GM19467 (cell line): ENCODE results near the gene GPR83.
"Not testable (repeated sequence)": the region's sequence is repeated elsewhere in the genome, so short reads cannot be mapped to it uniquely, and the experiment has no call there.

Experiments used
- ATAC-seq: cut with Tn5 transposase; IDR thresholded peaks from one replicate; pipeline ENCODE4 v1.9.1; 2021; ENCODE audit warnings: mild to moderate bottlenecking, moderate library complexity; ENCODE audit not compliant: unreplicated experiment

Gene GPR83

GRCh38 chr11:94400839-94401772 is at the start of gene GPR83:
GPR83 (minus strand) TSS chr11:94401419; CDS start chr11:94401247, 172 bp downstream.
- ATAC-seq = no peak

DNA sequence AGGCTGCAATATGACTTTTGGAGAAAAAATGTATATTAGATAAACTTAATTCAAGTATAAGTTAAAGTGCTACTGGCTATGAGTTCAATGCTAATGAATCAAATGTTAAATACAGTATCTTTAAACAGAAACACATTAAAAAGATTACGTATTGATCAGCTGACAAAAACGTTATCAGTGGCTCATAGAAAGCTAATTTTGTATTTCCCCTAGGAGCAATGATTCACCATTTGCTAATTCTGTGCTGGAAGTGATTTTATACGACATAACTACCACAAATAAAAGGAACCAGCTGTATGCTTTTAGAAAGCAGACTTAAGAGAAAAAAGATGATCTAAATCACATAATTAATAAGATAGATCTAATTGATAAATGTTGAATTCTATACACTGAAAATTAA is 48.8 kb upstream of the GPR83 start:
- no peak for ATAC-seq

GRCh38 chr11:94449437-94449836 is 48.2 kb upstream of the GPR83 start:
- ATAC-seq = no peak

- no peak for ATAC-seq
Measured at GRCh38 chr11:94449029-94449428, 47.8 kb upstream of the GPR83 start.

- no peak for ATAC-seq
Measured at GRCh38 chr11:94447149-94447548, 45.9 kb upstream of the GPR83 start.

DNA sequence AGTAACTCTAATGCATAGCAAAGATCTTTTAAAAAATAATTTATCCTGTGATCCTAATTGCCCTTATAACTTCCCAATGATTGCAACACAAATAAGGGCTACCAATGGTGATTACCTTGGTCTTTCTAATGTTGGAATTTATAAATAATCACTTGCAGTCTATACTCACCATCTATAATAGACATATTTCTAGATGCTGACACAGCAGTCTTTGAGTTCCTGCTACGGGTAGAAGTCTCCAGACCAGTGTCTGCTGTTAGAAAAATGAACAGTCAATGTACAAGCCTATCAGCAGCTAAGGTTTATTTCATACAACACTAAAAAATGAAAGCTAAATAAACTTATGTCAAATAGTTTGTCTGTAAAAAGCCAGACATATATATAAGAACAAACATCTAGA is 44.4 kb upstream of the GPR83 start:
- ATAC-seq = no peak

- ATAC-seq = no peak
Measured at GRCh38 chr11:94433049-94433448, 31.8 kb upstream of the GPR83 start.

DNA sequence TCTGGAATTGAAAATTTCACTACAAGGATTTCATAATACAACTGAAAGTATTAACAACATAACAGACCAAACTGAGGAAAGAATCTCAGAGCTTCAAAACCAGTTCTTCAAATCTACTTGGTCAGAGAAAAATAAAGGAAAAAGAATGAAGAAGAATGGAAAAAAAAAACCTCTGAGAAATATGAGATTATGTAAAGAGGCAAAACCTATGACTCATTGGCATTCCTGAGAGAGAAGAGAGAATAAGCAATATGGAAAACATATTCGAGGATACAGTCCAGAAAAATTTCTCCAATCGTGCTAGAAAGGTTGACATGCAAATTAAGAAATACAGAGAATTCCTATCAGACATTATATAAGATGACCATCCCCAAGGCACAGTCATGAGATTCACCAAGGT is 23.4 kb upstream of the GPR83 start:
- ATAC-seq = no peak

DNA sequence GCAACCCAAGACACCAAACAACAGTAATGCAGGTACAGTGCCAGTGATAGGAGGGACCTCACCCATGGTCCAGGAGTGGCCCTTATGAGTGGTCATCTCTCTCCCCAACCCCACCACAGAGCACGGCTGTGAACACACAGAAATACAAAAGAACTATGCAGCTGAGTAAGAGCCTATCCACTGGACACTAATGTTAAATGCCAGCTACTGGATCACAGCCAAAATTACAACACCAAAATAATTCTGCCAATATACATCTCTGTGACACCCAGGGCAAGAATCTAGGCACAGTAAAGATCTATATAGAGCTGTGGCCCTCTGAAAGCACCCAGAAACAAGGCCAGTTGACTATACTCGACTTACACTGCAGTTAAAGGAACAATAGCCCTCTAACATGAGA is 22.8 kb upstream of the GPR83 start:
- no peak for ATAC-seq

- ATAC-seq = no peak
Measured at GRCh38 chr11:94423507-94423906, 22.3 kb upstream of the GPR83 start.

- ATAC-seq = no peak
Measured at GRCh38 chr11:94418123-94418765, 17.0 kb upstream of the GPR83 start.

DNA sequence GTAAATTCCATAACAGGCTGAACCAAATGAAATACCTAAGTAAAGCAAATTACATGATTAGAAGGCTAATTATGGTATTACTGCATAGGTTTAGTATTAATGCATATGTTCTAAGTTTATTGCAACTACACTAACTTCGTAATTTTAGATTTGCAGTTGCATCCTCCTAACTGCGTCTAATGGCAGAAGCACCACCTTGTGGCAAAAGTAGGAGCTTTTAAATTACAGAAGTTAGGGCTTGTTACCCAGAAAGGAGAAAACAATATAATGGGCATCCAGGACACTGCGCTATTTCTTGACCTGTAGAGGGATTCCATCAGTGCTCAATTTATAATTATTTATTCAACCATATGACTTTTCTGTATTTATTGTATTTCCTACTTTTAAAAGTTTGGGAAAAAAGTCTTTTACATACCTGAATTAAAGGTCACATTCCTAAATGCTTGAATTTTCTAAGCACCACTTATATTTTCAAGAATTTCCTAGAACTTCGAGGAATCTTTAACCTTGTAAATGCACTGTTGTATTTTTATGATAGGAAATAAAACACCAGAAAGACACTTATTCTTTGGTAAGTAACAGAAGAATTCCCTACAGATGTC is 16.3 kb upstream of the GPR83 start:
- no peak for ATAC-seq

DNA sequence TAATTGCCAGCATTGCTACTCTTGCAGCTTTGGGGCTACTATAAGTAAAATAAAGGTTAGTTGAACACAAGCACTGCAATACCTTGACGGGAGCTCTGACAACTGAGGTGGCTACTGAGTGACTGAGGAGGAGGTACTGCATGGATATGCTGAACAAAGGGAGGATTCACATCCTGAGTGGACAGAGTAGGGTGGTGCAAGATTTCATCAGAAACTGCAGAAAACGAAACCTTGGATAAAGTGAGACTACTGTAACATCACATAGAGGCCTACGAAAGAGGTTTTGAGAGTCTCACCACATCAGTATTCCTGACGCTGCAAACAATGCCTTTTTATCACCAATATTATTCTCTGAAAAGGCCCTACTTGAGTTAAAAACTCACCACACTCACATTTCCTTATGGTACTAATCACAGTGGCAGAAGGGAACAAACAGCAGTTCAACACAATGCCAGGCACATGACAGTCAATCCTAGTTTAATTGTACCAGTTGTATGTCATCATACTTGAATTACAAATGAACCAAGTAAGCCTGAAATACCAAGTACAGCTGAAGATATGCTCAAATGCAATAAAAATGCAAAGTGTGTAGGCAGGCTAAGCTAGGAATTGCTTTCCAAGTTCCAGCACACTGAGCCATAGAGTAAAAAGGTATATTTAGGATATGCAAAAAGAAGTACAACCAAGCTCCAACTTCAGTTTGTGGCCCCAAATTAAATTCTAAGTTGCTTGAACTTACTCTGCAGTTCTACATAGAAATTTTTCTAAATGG is 4.0 kb upstream of the GPR83 start:
- ATAC-seq = no peak

DNA sequence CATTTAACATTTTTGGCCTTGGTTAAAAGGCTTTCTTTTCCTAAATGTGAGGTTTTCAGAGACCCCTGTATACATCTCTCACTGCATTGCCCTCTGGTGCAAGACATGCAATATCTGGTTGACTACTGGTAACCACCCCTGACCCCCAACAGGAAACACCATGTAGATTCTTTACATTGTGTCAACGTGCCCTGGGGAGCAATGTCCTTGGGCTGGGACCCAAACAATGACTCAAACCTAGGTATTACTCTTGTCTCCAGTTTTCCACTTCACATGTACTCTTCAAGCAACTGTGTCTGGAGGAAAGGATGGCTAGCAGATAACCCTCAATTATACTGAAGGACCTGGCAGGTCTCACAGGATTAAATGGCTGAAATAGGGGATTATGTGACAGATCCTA is 1.1 kb upstream of the GPR83 start:
- no peak for ATAC-seq

DNA sequence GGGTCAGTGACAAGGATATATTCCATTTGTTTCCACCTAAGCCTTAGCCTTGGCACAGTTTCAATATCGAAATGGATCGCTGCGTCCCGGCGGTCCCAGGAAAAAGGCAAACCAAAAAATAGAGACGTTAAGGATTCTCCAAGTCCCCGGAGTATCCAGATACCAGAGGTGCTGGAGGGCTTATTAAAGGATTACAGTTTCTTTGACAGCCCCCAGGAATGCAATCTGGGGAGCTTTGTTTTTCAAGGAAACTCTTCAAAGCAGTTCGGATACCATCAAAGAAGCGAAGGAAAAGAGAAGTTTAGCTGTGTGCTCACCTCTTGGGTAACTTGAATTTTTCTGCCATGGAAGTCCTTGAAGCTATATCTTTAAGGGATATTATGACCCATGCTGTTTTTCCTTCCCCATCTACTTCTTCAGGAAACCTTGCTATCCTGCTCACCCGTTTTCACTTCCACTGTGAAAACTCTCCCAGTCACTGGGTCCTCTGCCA is 600 bp upstream of the GPR83 start:
- ATAC-seq = no peak

DNA sequence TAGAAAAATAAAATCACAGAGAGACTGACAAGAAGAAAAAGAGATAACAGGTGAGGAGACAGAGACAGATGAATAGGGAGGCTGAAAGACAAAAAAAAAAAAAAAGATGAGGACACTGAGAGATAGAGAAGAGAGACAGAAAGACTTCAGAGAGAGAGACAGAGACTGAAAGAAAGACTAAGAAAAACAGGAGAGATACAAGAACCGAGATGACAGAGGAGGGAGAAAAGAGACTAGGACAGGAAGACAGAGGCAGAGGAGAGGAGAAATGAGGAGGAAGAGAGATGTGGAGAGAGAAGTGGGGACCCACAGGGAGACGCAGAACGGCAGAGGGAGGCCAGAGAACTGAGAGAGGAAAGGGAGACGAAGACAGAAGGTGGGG is 771 bp downstream of the GPR83 start:
- no peak for ATAC-seq

GRCh38 chr11:94400050-94400449 is 1.2 kb downstream of the GPR83 start:
- ATAC-seq = no peak

DNA sequence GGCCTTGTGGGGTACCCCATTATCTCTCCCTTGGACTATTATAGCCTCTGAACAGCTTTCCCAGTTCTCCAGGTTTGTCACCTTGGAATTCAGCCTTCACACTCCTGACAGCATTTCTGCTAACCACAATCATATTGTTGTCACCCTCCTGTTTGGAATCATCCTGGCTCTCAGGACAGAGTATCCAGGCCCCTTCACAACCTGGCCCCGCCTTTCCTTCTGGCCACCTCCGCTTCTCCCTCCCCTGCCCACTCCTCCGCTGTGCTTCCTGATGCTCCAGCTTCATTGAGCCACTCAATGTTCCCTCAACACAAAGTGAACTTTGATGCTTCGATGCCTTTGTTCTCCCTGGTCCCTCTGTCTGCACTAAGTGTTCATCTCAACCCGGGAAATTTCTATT is 3.1 kb downstream of the GPR83 start:
- no peak for ATAC-seq

GRCh38 chr11:94396282-94396681 is 4.9 kb downstream of the GPR83 start:
- no peak for ATAC-seq

GRCh38 chr11:94391937-94392336 is 9.3 kb downstream of the GPR83 start:
- not testable (repeated sequence) for ATAC-seq

- no peak for ATAC-seq
Measured at GRCh38 chr11:94379613-94380012, 21.6 kb downstream of the GPR83 start.
